SK-N-SH (cell line): ENCODE measurements around the gene GRHL3. TPM values are rescaled to one million over a fixed set of nuclear protein-coding genes. Genes with fewer than 3 reads are reported as not detected.

Source experiments
- CTCF ChIA-PET: fragments of 300-600, 350-600 bp; formaldehyde crosslinking; extraction: SDS; loops from one replicate; lab custom pipeline; 2021; lab: Yijun Ruan, JAX
- POLR2A ChIA-PET: fragments of 350-600 bp; sonication (Branson Sonifier 250); formaldehyde crosslinking; extraction: SDS; loops from one replicate; lab custom pipeline; 2020; ENCODE audit warnings: antibody characterized with exemption, inconsistent platforms; lab: Yijun Ruan, JAX
- DNase-seq: peaks from one replicate; pipeline ENCODE4 v3.0.0; 2012
- H2AFZ ChIP-seq: fragments of 200-600 bp; sonication (generic); 2 replicates; pipeline ENCODE4 v1.8.1; 2016; ENCODE audit warnings: antibody characterized with exemption, mild to moderate bottlenecking, low read depth
- H3F3A ChIP-seq: fragments of 200-600 bp; sonication (generic); replicated peaks from 2 replicates; pipeline ENCODE3; 2016; ENCODE audit warnings: antibody characterized with exemption, mild to moderate bottlenecking; ENCODE audit not compliant: insufficient read depth
- H3K27ac ChIP-seq, 2 experiments: fragments of 200-500 bp in 1 of 2; fragments of 200-600 bp in 1 of 2; sonication (Bioruptor generic) in 1 of 2; sonication (generic), shearing (Covaris generic) in 1 of 2; 2 replicates each; pipeline versions ENCODE4 v1.5.1 to v1.6.1; 2014 to 2016; ENCODE audit warnings: low read depth in 2 of 2, inconsistent platforms in 1 of 2, low read length in 1 of 2, mild to moderate bottlenecking in 1 of 2, mixed read lengths in 1 of 2
- H3K27me3 ChIP-seq: fragments of 200-600 bp; sonication (generic), shearing (Covaris generic); 2 replicates; pipeline ENCODE4 v1.6.1; 2016; ENCODE audit warnings: mixed run types; ENCODE audit not compliant: insufficient read depth
- H3K36me3 ChIP-seq, 2 experiments: fragments of 200-500 bp in 1 of 2; fragments of 200-600 bp in 1 of 2; sonication (Bioruptor generic) in 1 of 2; sonication (generic) in 1 of 2; replicated peaks in 1 of 2; 2 replicates each; pipeline versions ENCODE3 to v1.5.1; 2014 to 2016; ENCODE audit warnings: low read length in 1 of 2, mild to moderate bottlenecking in 1 of 2; ENCODE audit not compliant: insufficient read depth in 2 of 2, control insufficient read depth in 1 of 2
- H3K4me1 ChIP-seq, 2 experiments: fragments of 200-500 bp in 1 of 2; fragments of 200-600 bp in 1 of 2; sonication (Bioruptor generic) in 1 of 2; sonication (generic), shearing (Covaris generic) in 1 of 2; 2 replicates each; pipeline versions ENCODE4 v1.5.1 to v1.6.1; 2014 to 2016; ENCODE audit warnings: low read depth in 1 of 2, low read length in 1 of 2, mixed run types in 1 of 2; ENCODE audit not compliant: insufficient read depth in 2 of 2, control insufficient read depth in 1 of 2
- H3K4me2 ChIP-seq: fragments of 200-600 bp; sonication (generic), shearing (Covaris generic); 2 replicates; pipeline ENCODE4 v1.6.1; 2017; ENCODE audit warnings: mixed run types
- H3K4me3 ChIP-seq, 2 experiments: fragments of 200-500 bp in 1 of 2; fragments of 200-600 bp in 1 of 2; sonication (Bioruptor generic) in 1 of 2; sonication (generic), shearing (Covaris generic) in 1 of 2; 2 replicates each; pipeline versions ENCODE4 v1.5.1 to v1.8.1; 2014 to 2016; ENCODE audit warnings: low read depth in 2 of 2, inconsistent platforms in 1 of 2, low read length in 1 of 2, mild to moderate bottlenecking in 1 of 2, mixed read lengths in 1 of 2, moderate library complexity in 1 of 2
- H3K79me2 ChIP-seq: fragments of 200-600 bp; sonication (generic); 2 replicates; pipeline ENCODE4 v1.8.1; 2017; ENCODE audit warnings: mild to moderate bottlenecking; ENCODE audit not compliant: insufficient read depth
- H3K9ac ChIP-seq: fragments of 200-600 bp; sonication (generic); 2 replicates; pipeline ENCODE4 v1.6.1; 2017; ENCODE audit warnings: mixed run types
- H3K9me2 ChIP-seq: fragments of 200-600 bp; sonication (generic); 2 replicates; pipeline ENCODE4 v1.6.1; 2017; ENCODE audit warnings: mixed run types
- H3K9me3 ChIP-seq: fragments of 200-600 bp; sonication (generic); 2 replicates; pipeline ENCODE4 v1.6.1; 2017; ENCODE audit warnings: mixed run types, mild to moderate bottlenecking, moderate library complexity
- H4K20me1 ChIP-seq: fragments of 200-600 bp; sonication (generic); 2 replicates; pipeline ENCODE4 v1.6.1; 2017; ENCODE audit warnings: mild to moderate bottlenecking, mixed run types; ENCODE audit not compliant: insufficient read depth
- ELF1 ChIP-seq: IDR thresholded peaks from 2 replicates; pipeline ENCODE4 v1.4.0; 2012
- EP300 ChIP-seq, 2 experiments: IDR thresholded peaks; 2 replicates each; pipeline versions ENCODE4 v1.4.0 to v1.6.1; 2012; ENCODE audit warnings: borderline replicate concordance in 1 of 2, low read depth in 1 of 2, low read length in 1 of 2
- EZH2phosphoT487 ChIP-seq: fragments of 200-600 bp; sonication (generic); IDR thresholded peaks from 2 replicates; pipeline ENCODE4 v1.6.1; 2017; ENCODE audit warnings: low read depth, mixed run types, mild to moderate bottlenecking, antibody characterized with exemption, moderate library complexity, borderline replicate concordance
- FOSL2 ChIP-seq: IDR thresholded peaks from 2 replicates; pipeline ENCODE4 v1.4.0; 2012; ENCODE audit warnings: low read depth, mild to moderate bottlenecking, moderate library complexity, borderline replicate concordance
- FOXJ3 ChIP-seq: sonication (generic); formaldehyde crosslinking; IDR thresholded peaks from 2 replicates; pipeline ENCODE4 v1.5.1; 2020; ENCODE audit warnings: mild to moderate bottlenecking, missing genetic modification reagents
- FOXM1 ChIP-seq: IDR thresholded peaks from 2 replicates; pipeline ENCODE4 v1.4.0; 2012; ENCODE audit warnings: low read depth, mild to moderate bottlenecking
- GATA2 ChIP-seq: sonication (generic); formaldehyde crosslinking; IDR thresholded peaks from 2 replicates; pipeline ENCODE4 v1.5.0; 2020; ENCODE audit warnings: mild to moderate bottlenecking, missing genetic modification reagents
- JUND ChIP-seq: IDR thresholded peaks from 2 replicates; pipeline ENCODE4 v1.4.0; 2012
- MAX ChIP-seq: IDR thresholded peaks from 2 replicates; pipeline ENCODE4 v1.4.0; 2012; ENCODE audit warnings: low read depth
- MXI1 ChIP-seq: IDR thresholded peaks from 2 replicates; pipeline ENCODE4 v1.6.1; 2012; ENCODE audit warnings: mild to moderate bottlenecking, low read depth, low read length, improper control_type of control experiment
- NFIC ChIP-seq: IDR thresholded peaks from 2 replicates; pipeline ENCODE4 v1.4.0; 2012; ENCODE audit warnings: borderline replicate concordance
- PBX3 ChIP-seq: IDR thresholded peaks from 2 replicates; pipeline ENCODE4; 2012
- RAD21 ChIP-seq: IDR thresholded peaks from 2 replicates; pipeline ENCODE4 v1.6.1; 2012; ENCODE audit warnings: mild to moderate bottlenecking, low read length
- RCOR1 ChIP-seq: fragments of 150-350 bp; IDR thresholded peaks from 2 replicates; pipeline ENCODE4 v1.6.1; 2017; ENCODE audit warnings: antibody characterized with exemption, low read length
- SMC3 ChIP-seq: IDR thresholded peaks from 2 replicates; pipeline ENCODE4 v1.6.1; 2012; ENCODE audit warnings: low read depth, low read length, improper control_type of control experiment
- TAF1 ChIP-seq: IDR thresholded peaks from 2 replicates; pipeline ENCODE4 v1.6.1; 2012; ENCODE audit warnings: low read depth, mild to moderate bottlenecking, low read length, moderate library complexity, borderline replicate concordance
- YY1 ChIP-seq: IDR thresholded peaks from 2 replicates; pipeline ENCODE4 v1.4.0; 2012; ENCODE audit warnings: low read depth, mild to moderate bottlenecking
- WGBS: methylation state at CpG from one replicate; pipeline ENCODE4 v1.1.6; 2017; ENCODE audit warnings: low lambda C conversion rate; 5-methylcytosine and 5-hydroxymethylcytosine counted together
- polyA plus RNA-seq, 3 experiments: library from polyadenylated mRNA; depleted of rRNA; stranded (reverse); fragments of >200 nt; gene quantifications; 2 replicates each; pipeline ENCODE4 v1.2.3, GENCODE V29; 2012
- TF ChIP-seq, protein P1 (sequence below): IDR thresholded peaks from 2 replicates; pipeline ENCODE4 v1.4.0; 2012; ENCODE audit warnings: low read depth, borderline replicate concordance

GRHL3 gene
- polyA plus RNA-seq, 1 of the 3 experiments (the other 2 are of a cell fraction): 0.05 TPM

- POLR2A ChIA-PET: no interaction called here
- CTCF ChIA-PET: interaction anchor here (0.8 to 1.7 kb wide), 3 partner anchors 16 to 144 kb away, joined by 3 to 5 read pairs (median 4); no protein-coding TSS in a partner anchor
- no peak overlapping the region for H3K4me2 ChIP-seq
- peaks cover 7% of the 10 kb centered on the region; the same call in 1 of the 2 replicates for H3K27me3 ChIP-seq
- H4K20me1 ChIP-seq: no peaks in the 10 kb centered on the region
- H3K36me3 ChIP-seq: no peaks in the 10 kb centered on the region
- WGBS: 70% methylated on average over 9 of the region's 9 CpGs
- no peak overlapping the region for H3K4me3 ChIP-seq
- H3K27ac ChIP-seq: peak overlapping the region in 1 of 2 experiments; percentile 40; a peak in 1 of 4 replicates
- peak overlapping the region; percentile 40; the same call in 1 of the 2 replicates for H2AFZ ChIP-seq
- H3K9me2 ChIP-seq: no peaks in the 10 kb centered on the region
- peaks cover 4% of the 10 kb centered on the region for H3F3A ChIP-seq
- no peaks in the 10 kb centered on the region for H3K9me3 ChIP-seq
- H3K4me1 ChIP-seq: peaks cover 4 to 5% of the 10 kb centered on the region in 2 experiments; a peak in 2 of 4 replicates
- no peak for DNase-seq
- H3K9ac ChIP-seq: no peak overlapping the region
- H3K79me2 ChIP-seq: no peaks in the 10 kb centered on the region
- TF ChIP-seq, protein P1, sequence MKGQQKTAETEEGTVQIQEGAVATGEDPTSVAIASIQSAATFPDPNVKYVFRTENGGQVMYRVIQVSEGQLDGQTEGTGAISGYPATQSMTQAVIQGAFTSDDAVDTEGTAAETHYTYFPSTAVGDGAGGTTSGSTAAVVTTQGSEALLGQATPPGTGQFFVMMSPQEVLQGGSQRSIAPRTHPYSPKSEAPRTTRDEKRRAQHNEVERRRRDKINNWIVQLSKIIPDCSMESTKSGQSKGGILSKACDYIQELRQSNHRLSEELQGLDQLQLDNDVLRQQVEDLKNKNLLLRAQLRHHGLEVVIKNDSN: no peak
- TF ChIP-seq RCOR1 (no peak), JUND (no peak), ELF1 (no peak), PBX3 (no peak), NFIC (no peak), FOSL2 (no peak), FOXM1 (no peak), MAX (no peak), TAF1 (no peak), EP300 (IDR thresholded peaks at IDR 0.05; ENCODE audit: borderline replicate concordance in 1 of 2, low read depth in 1 of 2, low read length in 1 of 2) (no peak), GATA2 (no peak), MXI1 (no peak), YY1 (no peak; the same call in 1 of the 2 replicates), FOXJ3 (CRISPR knock-in tag) (no peak), EZH2phosphoT487 (no peak), SMC3 (no peak), RAD21 (no peak)
These were observed 24.3 kb upstream of the GRHL3 start for GRCh38 chr1:24294716-24295371.
